Measurements from ENCODE around the gene ZNF503. TPM values are rescaled to one million over a fixed set of nuclear protein-coding genes. Genes with fewer than 3 reads are reported as not detected.

The ZNF503 gene
- total RNA-seq, 2 experiments from 2014 or later = 0.38 to 0.47 TPM

GRCh38 chr10:75356484-75356883, 45.1 kb downstream of the ZNF503 start:
- Mint-ChIP-seq H3K4me1 (ENCODE audit: low read depth) (no peaks in the 10 kb centered on the region), H3K9me3 (no peaks in the 10 kb centered on the region), H3K4me3 (no peak overlapping the region), H3K27ac (no peak overlapping the region), H3K36me3 (ENCODE audit: low read depth) (no peaks in the 10 kb centered on the region), H3K27me3 (peaks cover 13% of the 10 kb centered on the region)
- CTCF ChIA-PET = no interaction called here
- Histone ChIP-seq H3K27me3 (ENCODE audit: control insufficient read depth in 1 of 2, insufficient read depth in 2 of 2, low read length in 2 of 2) (peaks cover 0 to 3% of the 10 kb centered on the region in 2 experiments), H3K36me3 (ENCODE audit: insufficient read depth, low read length) (no peaks in the 10 kb centered on the region), H3K4me3 (ENCODE audit: low read length) (no peak overlapping the region), H3K9me3 (ENCODE audit: control insufficient read depth in 1 of 2, insufficient read depth in 1 of 2, low read length in 2 of 2) (peaks cover 0 to 9% of the 10 kb centered on the region in 2 experiments), H3K4me1 (ENCODE audit: insufficient read depth, low read length) (no peaks in the 10 kb centered on the region), H3K27ac (ENCODE audit: low read depth in 1 of 2, low read length in 2 of 2) (no peak overlapping the region)
- POLR2A ChIA-PET = no interaction called here
- TF ChIP-seq, protein P1, sequence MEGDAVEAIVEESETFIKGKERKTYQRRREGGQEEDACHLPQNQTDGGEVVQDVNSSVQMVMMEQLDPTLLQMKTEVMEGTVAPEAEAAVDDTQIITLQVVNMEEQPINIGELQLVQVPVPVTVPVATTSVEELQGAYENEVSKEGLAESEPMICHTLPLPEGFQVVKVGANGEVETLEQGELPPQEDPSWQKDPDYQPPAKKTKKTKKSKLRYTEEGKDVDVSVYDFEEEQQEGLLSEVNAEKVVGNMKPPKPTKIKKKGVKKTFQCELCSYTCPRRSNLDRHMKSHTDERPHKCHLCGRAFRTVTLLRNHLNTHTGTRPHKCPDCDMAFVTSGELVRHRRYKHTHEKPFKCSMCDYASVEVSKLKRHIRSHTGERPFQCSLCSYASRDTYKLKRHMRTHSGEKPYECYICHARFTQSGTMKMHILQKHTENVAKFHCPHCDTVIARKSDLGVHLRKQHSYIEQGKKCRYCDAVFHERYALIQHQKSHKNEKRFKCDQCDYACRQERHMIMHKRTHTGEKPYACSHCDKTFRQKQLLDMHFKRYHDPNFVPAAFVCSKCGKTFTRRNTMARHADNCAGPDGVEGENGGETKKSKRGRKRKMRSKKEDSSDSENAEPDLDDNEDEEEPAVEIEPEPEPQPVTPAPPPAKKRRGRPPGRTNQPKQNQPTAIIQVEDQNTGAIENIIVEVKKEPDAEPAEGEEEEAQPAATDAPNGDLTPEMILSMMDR (IDR thresholded peaks at IDR 0.05) = no peak
- DNase-seq = no peak
- intact Hi-C loops (cut with DNase I, micrococcal nuclease) = no loop called here
- ATAC-seq (ENCODE audit: poor library complexity) = no peak

DNA sequence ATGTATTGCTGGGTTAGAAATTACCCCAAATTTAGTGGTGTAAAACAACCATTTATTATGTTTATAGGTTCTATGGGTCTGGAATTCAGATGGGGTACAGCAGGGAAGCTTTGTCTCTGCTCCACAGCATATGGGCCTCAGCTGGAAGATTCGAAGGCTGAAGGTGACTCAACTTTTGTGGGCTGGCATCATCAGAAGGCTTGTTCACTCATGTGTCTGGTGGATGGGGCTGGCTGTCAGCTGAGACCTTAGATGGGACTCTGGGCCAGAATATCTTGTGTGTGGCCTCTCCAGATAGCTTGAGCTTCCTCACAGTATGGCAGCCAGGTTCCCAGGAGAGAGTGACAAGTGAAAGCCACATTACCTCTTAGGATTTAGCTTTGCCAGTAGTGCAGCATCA, 45.9 kb downstream of the ZNF503 start:
- TF ChIP-seq, protein P1 (IDR thresholded peaks at IDR 0.05) = no peak

GRCh38 chr10:75353183-75353582, 48.4 kb downstream of the ZNF503 start:
- no peak for ATAC-seq (ENCODE audit: poor library complexity)
- Histone ChIP-seq H3K27ac (ENCODE audit: low read depth in 1 of 2, low read length in 2 of 2) (no peak overlapping the region), H3K27me3 (ENCODE audit: control insufficient read depth in 1 of 2, insufficient read depth in 2 of 2, low read length in 2 of 2) (peaks cover 0 to 3% of the 10 kb centered on the region in 2 experiments), H3K4me1 (ENCODE audit: insufficient read depth, low read length) (no peaks in the 10 kb centered on the region), H3K36me3 (ENCODE audit: insufficient read depth, low read length) (no peaks in the 10 kb centered on the region), H3K9me3 (ENCODE audit: control insufficient read depth in 1 of 2, insufficient read depth in 1 of 2, low read length in 2 of 2) (peaks cover 0 to 9% of the 10 kb centered on the region in 2 experiments), H3K4me3 (ENCODE audit: low read length) (no peak overlapping the region)
- ChIA-PET CTCF (no interaction called here), POLR2A (no interaction called here)
- DNase-seq = no peak
- Mint-ChIP-seq H3K27me3 (peaks cover 10% of the 10 kb centered on the region), H3K4me1 (ENCODE audit: low read depth) (no peaks in the 10 kb centered on the region), H3K27ac (no peak overlapping the region), H3K9me3 (no peaks in the 10 kb centered on the region), H3K36me3 (ENCODE audit: low read depth) (no peaks in the 10 kb centered on the region), H3K4me3 (no peak overlapping the region)
- intact Hi-C loops (cut with DNase I, micrococcal nuclease) = no loop called here
- TF ChIP-seq, protein P1 (IDR thresholded peaks at IDR 0.05) = no peak

More for the DNA sequence above, 45.9 kb downstream of the ZNF503 start:
- H3K4me3 ChIP-seq (ENCODE audit: low read length) = no peak overlapping the region
- intact Hi-C loops (cut with DNase I, micrococcal nuclease) = no loop called here
- DNase-seq (no peak), ATAC-seq (ENCODE audit: poor library complexity) (no peak)
- H3K9me3 ChIP-seq (ENCODE audit: control insufficient read depth in 1 of 2, insufficient read depth in 1 of 2, low read length in 2 of 2) = peaks cover 0 to 9% of the 10 kb centered on the region in 2 experiments
- H3K27me3 ChIP-seq (ENCODE audit: control insufficient read depth in 1 of 2, insufficient read depth in 2 of 2, low read length in 2 of 2) = peaks cover 0 to 3% of the 10 kb centered on the region in 2 experiments
- Mint-ChIP-seq H3K4me1 (ENCODE audit: low read depth) (no peaks in the 10 kb centered on the region), H3K4me3 (no peak overlapping the region), H3K27me3 (peaks cover 13% of the 10 kb centered on the region), H3K9me3 (no peaks in the 10 kb centered on the region), H3K36me3 (ENCODE audit: low read depth) (no peaks in the 10 kb centered on the region), H3K27ac (no peak overlapping the region)
- ChIA-PET CTCF (no interaction called here), POLR2A (no interaction called here)
- no peaks in the 10 kb centered on the region for H3K36me3 ChIP-seq (ENCODE audit: insufficient read depth, low read length)
- no peak overlapping the region for H3K27ac ChIP-seq (ENCODE audit: low read depth in 1 of 2, low read length in 2 of 2)
- no peaks in the 10 kb centered on the region for H3K4me1 ChIP-seq (ENCODE audit: insufficient read depth, low read length)

Data from CD4-positive, alpha-beta T cell (primary cell).